ENCODE results near the gene HPSE2.

DNA sequence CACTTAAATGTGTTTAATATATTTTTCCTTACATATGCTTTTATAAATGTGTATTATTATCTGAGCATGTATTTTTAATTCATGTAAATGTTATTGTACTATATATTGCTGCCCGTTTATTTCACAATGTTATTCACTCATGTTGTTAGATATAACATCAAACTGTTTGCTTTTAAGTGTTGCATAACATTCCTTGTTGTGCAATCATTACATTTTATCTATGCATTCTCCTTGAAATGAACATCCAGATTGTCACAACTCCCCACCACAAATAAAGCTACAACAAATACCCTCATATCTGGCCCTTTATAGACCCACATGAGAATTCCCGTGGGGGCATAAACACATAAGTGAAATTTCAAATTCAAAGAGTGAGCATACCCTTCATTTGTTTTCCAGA, 264.2 kb downstream of the HPSE2 start:
- TF ChIP-seq, protein P1, sequence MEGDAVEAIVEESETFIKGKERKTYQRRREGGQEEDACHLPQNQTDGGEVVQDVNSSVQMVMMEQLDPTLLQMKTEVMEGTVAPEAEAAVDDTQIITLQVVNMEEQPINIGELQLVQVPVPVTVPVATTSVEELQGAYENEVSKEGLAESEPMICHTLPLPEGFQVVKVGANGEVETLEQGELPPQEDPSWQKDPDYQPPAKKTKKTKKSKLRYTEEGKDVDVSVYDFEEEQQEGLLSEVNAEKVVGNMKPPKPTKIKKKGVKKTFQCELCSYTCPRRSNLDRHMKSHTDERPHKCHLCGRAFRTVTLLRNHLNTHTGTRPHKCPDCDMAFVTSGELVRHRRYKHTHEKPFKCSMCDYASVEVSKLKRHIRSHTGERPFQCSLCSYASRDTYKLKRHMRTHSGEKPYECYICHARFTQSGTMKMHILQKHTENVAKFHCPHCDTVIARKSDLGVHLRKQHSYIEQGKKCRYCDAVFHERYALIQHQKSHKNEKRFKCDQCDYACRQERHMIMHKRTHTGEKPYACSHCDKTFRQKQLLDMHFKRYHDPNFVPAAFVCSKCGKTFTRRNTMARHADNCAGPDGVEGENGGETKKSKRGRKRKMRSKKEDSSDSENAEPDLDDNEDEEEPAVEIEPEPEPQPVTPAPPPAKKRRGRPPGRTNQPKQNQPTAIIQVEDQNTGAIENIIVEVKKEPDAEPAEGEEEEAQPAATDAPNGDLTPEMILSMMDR (IDR thresholded peaks at IDR 0.05): no peak
- no peak for TF ChIP-seq POLR2A (IDR thresholded peaks at IDR 0.05)

Measured in sigmoid colon (tissue), 3 donors.